GM19452 (cell line): ENCODE measurements around the gene RNF214.
"Not testable (repeated sequence)": the region's sequence is repeated elsewhere in the genome, so short reads cannot be mapped to it uniquely, and the experiment has no call there.

Experiments used
- ATAC-seq: cut with Tn5 transposase; IDR thresholded peaks from one replicate; pipeline ENCODE4 v1.9.1; 2021; ENCODE audit not compliant: unreplicated experiment

RNF214 gene

GRCh38 chr11:117197516-117198456, 34.7 kb upstream of the RNF214 start:
- no peak for ATAC-seq

GRCh38 chr11:117198613-117199012, 33.9 kb upstream of the RNF214 start:
- ATAC-seq = no peak

DNA sequence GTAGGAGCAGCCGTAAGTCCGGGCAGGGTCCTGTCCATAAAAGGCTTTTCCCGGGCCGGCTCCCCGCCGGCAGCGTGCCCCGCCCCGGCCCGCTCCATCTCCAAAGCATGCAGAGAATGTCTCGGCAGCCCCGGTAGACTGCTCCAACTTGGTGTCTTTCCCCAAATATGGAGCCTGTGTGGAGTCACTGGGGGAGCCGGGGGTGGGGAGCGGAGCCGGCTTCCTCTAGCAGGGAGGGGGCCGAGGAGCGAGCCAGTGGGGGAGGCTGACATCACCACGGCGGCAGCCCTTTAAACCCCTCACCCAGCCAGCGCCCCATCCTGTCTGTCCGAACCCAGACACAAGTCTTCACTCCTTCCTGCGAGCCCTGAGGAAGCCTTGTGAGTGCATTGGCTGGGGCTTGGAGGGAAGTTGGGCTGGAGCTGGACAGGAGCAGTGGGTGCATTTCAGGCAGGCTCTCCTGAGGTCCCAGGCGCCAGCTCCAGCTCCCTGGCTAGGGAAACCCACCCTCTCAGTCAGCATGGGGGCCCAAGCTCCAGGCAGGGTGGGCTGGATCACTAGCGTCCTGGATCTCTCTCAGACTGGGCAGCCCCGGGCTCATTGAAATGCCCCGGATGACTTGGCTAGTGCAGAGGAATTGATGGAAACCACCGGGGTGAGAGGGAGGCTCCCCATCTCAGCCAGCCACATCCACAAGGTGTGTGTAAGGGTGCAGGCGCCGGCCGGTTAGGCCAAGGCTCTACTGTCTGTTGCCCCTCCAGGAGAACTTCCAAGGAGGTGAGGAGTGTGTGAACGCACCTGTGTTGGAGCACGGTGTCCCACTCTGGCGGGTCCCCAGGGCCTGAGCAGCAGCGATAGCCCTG, 33.2 kb upstream of the RNF214 start, which contains the start of gene TAGLN:
TAGLN (plus strand) TSS at position 318 of the 863 bp plus-strand sequence. CDS start 3,644 bp downstream, outside the sequence.
- ATAC-seq = no peak

GRCh38 chr11:117199916-117200812, 32.3 kb upstream of the RNF214 start:
- ATAC-seq = no peak

- no peak for ATAC-seq
These were observed 31.4 kb upstream of the RNF214 start for GRCh38 chr11:117200813-117201657.

DNA sequence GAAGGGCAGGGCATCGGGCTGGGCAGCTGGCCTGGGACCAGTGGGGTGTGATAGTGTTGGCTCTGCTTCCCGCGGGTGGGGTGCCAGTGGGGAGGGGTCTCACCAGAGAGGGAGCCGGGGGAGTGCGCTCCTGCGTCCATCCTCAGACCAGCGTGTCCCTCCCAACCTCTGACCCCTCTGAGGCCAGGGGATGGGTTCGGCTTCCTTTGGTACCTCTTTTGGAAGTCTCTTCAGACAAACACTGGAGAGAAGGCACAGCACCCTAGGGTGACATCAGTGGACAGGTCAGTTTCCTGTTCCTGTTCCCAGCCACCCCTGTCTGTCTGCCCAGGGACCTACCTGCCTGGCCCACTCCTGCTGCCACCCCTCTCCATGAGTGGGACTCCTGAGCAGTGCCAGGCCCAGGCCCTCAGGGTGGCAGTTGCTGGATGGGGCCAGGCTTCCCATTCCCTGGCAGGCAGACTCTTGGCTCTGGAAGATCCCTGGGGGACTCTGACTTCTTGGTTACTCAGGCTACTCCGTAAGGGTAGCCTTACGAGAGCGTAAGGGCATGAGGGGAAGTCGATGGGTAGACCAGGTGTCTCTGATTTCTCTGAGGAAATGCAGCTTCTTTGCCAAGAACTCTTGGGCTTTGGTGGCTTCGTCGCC, 30.7 kb upstream of the RNF214 start:
- no peak for ATAC-seq

DNA sequence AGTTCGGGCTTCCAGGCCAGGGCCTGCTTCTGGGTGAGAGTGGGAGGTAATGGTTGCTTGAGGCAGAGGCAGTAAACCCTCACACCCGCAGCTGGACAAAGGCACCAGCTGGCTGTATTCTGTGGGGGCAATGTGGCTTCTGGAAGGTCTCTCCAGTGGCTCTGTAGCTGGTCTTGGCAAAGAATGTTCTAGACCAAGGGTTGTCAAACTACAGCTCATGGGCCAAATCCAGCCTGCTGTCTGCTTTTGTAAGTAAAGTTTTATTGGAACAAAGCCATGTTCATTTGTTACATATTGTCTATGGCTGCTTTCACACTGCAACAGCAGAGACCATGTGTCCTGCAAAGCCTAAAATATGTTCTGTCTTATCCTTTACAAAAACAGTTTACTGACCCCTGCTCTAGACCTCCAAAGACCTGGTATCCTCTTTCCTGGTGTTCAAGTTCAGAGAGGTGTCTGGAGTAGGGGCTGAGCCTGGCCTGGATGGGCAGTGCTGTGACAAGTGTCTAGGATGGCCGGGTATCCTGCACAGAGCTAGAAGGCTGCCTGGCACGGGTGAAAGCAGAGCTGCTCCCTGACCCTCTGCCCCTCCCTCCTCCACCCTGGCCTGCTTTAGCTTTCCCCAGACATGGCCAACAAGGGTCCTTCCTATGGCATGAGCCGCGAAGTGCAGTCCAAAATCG, 29.9 kb upstream of the RNF214 start:
- no peak for ATAC-seq

DNA sequence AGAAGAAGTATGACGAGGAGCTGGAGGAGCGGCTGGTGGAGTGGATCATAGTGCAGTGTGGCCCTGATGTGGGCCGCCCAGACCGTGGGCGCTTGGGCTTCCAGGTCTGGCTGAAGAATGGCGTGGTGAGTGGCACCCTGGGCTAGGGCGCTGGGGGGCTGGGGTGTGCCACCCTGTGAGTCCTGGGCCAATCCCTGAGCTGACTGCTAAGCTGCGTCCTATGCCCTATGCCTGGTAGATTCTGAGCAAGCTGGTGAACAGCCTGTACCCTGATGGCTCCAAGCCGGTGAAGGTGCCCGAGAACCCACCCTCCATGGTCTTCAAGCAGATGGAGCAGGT, 29.4 kb upstream of the RNF214 start:
- no peak for ATAC-seq

- ATAC-seq = no peak
These were observed 28.0 kb upstream of the RNF214 start for GRCh38 chr11:117204283-117205080.

GRCh38 chr11:117205211-117205818, 27.2 kb upstream of the RNF214 start:
- ATAC-seq = no peak

GRCh38 chr11:117206111-117206510, 26.4 kb upstream of the RNF214 start:
- not testable (repeated sequence) for ATAC-seq

DNA sequence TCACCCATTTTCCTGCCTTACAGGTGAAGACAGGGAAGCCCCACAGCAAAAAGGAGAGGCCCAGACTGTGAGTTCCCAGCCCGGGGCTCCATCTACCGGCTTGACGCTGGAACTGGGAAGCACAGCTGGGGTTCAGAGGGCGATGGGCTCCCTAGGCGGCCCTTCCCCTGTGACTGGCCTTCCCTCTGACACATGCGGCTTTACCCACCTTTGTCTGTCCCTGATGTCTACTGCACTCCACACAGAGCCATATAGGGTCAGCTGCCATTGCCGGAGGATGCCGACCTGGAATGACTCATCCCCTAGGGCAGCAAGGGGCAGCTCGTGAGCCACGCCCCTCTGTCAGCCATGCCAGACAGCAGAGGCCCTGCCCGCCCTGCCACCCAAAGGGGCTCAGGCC, 25.6 kb upstream of the RNF214 start:
- ATAC-seq = not testable (repeated sequence)

- not testable (repeated sequence) for ATAC-seq
These were observed 25.0 kb upstream of the RNF214 start for GRCh38 chr11:117207481-117207880.

DNA sequence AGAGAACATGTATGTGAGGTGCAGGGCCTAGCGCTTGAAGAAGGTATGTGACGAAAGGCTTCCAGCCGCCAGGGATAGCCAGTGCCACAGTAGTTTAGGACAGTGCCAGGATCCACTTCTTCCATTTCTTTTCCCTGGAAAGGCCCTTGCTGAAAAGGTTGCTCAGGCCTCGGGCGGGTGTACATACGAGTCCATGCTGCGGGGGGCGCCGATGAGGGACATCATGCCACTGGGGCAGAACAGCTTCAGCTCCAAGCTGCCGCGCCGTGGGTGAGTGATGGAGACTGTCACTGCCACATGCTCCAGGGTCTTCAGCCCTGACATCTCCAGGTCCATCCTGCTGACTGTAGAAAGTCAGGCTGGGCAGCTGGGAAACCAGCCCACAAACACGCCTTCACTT, 23.8 kb upstream of the RNF214 start:
- not testable (repeated sequence) for ATAC-seq

DNA sequence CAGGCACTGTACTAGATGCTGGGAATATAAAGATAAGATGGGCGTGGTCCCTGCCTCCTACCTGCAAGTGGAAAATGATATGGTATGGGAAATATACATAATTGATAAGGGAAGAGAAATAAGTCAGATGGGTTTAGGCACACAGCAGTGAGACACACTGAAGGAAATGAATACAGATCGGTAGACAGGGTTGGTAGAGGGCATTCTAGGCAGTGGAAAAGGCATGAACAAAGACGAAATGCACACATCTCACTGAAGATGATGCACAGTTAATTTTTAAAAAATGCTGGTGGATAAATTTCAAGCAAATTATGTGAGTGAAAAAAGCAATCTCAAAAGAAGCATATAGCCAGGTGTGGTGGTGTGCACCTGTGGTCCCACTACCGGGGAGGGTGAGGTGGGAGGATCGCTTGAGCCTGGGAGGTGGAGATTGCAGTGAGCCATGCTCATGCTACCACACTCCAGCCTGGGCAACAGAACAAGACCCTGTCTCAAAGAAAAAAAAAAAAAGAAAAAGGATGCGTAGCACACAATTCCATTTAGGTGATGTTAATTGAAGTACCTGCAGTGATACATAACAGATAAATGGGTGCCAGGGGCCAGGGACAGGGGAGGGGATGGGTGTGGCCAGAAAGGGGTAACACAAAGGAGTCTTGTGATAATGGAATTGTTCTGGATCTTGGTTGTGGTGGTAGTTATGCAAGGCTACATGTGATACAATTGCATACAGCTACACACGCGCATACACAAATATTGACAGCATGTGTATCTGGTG, 22.9 kb upstream of the RNF214 start:
- not testable (repeated sequence) for ATAC-seq

DNA sequence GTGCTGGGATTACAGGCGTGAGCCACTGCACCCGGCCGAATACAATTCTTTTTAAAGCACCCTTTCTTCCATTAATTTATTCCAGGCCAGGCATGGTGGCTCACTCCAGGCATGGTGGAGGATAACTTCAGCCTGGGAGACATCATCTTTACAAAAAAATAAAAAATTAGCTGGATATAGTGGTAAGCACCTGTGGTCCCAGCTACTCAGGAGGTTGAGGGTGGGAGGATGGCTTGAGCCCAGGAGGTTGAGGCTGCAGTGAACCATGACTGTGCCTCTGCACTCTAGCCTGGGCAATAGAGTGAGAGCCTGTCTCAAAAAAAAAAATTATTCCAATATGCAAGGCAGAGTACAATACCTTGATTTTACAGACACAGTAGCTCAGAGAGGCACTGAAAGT, 21.9 kb upstream of the RNF214 start:
- ATAC-seq = no peak
